T-cell (primary cell): ENCODE measurements around the gene BMERB1. TPM values are rescaled to one million over a fixed set of nuclear protein-coding genes. Genes with fewer than 3 reads are reported as not detected.
"Not testable (repeated sequence)": the region's sequence is repeated elsewhere in the genome, so short reads cannot be mapped to it uniquely, and the experiment has no call there.

ENCODE experiments used
- ATAC-seq, 4 experiments: fragments of 200-7000 bp in 3 of 4; fragments of 150-1000 bp in 1 of 4; cut with Tn5 transposase; replicated peaks in 1 of 4; 1 replicate in 3 of 4; 2 replicates in 1 of 4; pipeline ENCODE4 v1.10.0; 2021; ENCODE audit warnings: moderate library complexity in 3 of 4, mild to moderate bottlenecking in 2 of 4, moderate number of reproducible peaks in 1 of 4
- CTCF ChIA-PET, 2 donors: fragments of 300-600 bp; sonication (Branson Sonifier 250); formaldehyde crosslinking; loops; one replicate each; lab custom pipeline; 2022; ENCODE audit warnings: antibody characterized with exemption in 2 of 2; lab: Charles Lee
- POLR2A ChIA-PET, 2 donors: fragments of 300-600 bp; sonication (Branson Sonifier 250); formaldehyde crosslinking; loops; one replicate each; lab custom pipeline; 2022; ENCODE audit warnings: antibody characterized with exemption in 2 of 2; lab: Charles Lee
- DNase-seq, 35 experiments: peaks; one replicate each; pipeline versions ENCODE4 v3.0.0 to v3.0.0-alpha.2; 2013 to 2023
- H3K27ac ChIP-seq: one replicate; pipeline ENCODE4 v1.5.1; 2013; ENCODE audit warnings: low read length
- H3K27me3 ChIP-seq, 2 experiments: replicated peaks in 1 of 2; 1 replicate in 1 of 2; 2 replicates in 1 of 2; pipeline versions ENCODE4 v1.6.1 to v1.7.0; 2013; ENCODE audit warnings: low read length in 1 of 2, mixed read lengths in 1 of 2; ENCODE audit not compliant: control insufficient read depth in 2 of 2, insufficient read depth in 2 of 2; ENCODE audit errors: extremely low read depth in 1 of 2
- H3K36me3 ChIP-seq, 2 donors: 1 replicate in 1 of 2; 2 replicates in 1 of 2; pipeline versions ENCODE4 v1.6.1 to v1.7.0; 2013; ENCODE audit warnings: low read length in 1 of 2; ENCODE audit not compliant: control insufficient read depth in 2 of 2, insufficient read depth in 1 of 2; ENCODE audit errors: extremely low read depth in 1 of 2
- H3K4me1 ChIP-seq, 2 experiments: 1 replicate in 1 of 2; 2 replicates in 1 of 2; pipeline versions ENCODE4 v1.6.1 to v1.7.0; 2013; ENCODE audit warnings: low read length in 2 of 2, mixed read lengths in 1 of 2; ENCODE audit not compliant: insufficient read depth in 2 of 2, control insufficient read depth in 1 of 2; ENCODE audit errors: extremely low read depth in 1 of 2
- H3K4me3 ChIP-seq, 2 donors: 1 replicate in 1 of 2; 2 replicates in 1 of 2; pipeline versions ENCODE4 v1.5.1 to v1.7.0; 2013; ENCODE audit warnings: mild to moderate bottlenecking in 2 of 2, low read length in 1 of 2, moderate library complexity in 1 of 2; ENCODE audit not compliant: control insufficient read depth in 1 of 2; ENCODE audit errors: extremely low read depth in 1 of 2
- H3K9me3 ChIP-seq: 2 replicates; pipeline ENCODE4 v1.7.0; 2013
- H3K27ac Mint-ChIP-seq, 2 donors: one replicate each; pipeline ENCODE4 v1.8.0; 2020 to 2021; ENCODE audit warnings: mild to moderate bottlenecking in 2 of 2, mixed read lengths in 2 of 2
- H3K27me3 Mint-ChIP-seq, 2 donors: one replicate each; pipeline ENCODE4 v1.8.0; 2021 to 2022; ENCODE audit warnings: mixed read lengths in 2 of 2
- H3K36me3 Mint-ChIP-seq: one replicate; pipeline ENCODE4 v1.8.0; 2021; ENCODE audit warnings: mixed read lengths
- H3K4me1 Mint-ChIP-seq, 3 donors: one replicate each; pipeline ENCODE4 v1.8.0; 2020 to 2022; ENCODE audit warnings: mixed read lengths in 3 of 3, mild to moderate bottlenecking in 1 of 3
- H3K4me3 Mint-ChIP-seq, 3 donors: one replicate each; pipeline ENCODE4 v1.8.0; 2020 to 2022; ENCODE audit warnings: mild to moderate bottlenecking in 3 of 3, mixed read lengths in 3 of 3, moderate library complexity in 3 of 3
- H3K9me3 Mint-ChIP-seq, 3 donors: one replicate each; pipeline ENCODE4 v1.8.0; 2020 to 2022; ENCODE audit warnings: mixed read lengths in 3 of 3
- WGBS: methylation state at CpG from one replicate; pipeline ENCODE4 v1.1.5; 2013; ENCODE audit warnings: missing lambda C conversion rate; ENCODE audit not compliant: insufficient coverage; 5-methylcytosine and 5-hydroxymethylcytosine counted together
- total RNA-seq, 35 experiments: library from RNA in 6 of 35; stranded (reverse) in 6 of 35; fragments of 120-200 nt in 1 of 35; gene quantifications; one replicate each; pipeline versions ENCODE4 v1.2.1 to v1.2.4 and lab custom pipeline; 2013 to 2026

BMERB1 gene
- total RNA-seq, 5 donors from 2014 or later (not counting 1 experiment from before 2014, with no cell fraction given): 2.1 to 9.6 (median 5.6) TPM

GRCh38 chr16:15545544-15545943, 111.2 kb downstream of the BMERB1 start:
- no peaks in the 10 kb centered on the region for H3K9me3 Mint-ChIP-seq
- H3K27ac ChIP-seq: no peak overlapping the region
- H3K4me3 ChIP-seq: no peak overlapping the region
- H3K4me1 ChIP-seq: peaks cover 0 to 4% of the 10 kb centered on the region in 2 experiments
- ChIA-PET POLR2A (no interaction called here), CTCF (no interaction called here)
- ATAC-seq (no peak), DNase-seq (no peak)
- H3K27me3 ChIP-seq: peaks cover 0 to 3% of the 10 kb centered on the region in 2 experiments
- H3K36me3 ChIP-seq: no peaks in the 10 kb centered on the region
- H3K27me3 Mint-ChIP-seq: no peaks in the 10 kb centered on the region
- no peak overlapping the region for H3K27ac Mint-ChIP-seq
- no peaks in the 10 kb centered on the region for H3K9me3 ChIP-seq
- no peak overlapping the region for H3K4me3 Mint-ChIP-seq
- H3K4me1 Mint-ChIP-seq: no peaks in the 10 kb centered on the region
- WGBS: no CpG with 5 or more reads among the region's 2 CpGs
- no peaks in the 10 kb centered on the region for H3K36me3 Mint-ChIP-seq

- H3K4me1 Mint-ChIP-seq, POLR2A ChIA-PET, H3K4me3 Mint-ChIP-seq, DNase-seq, H3K36me3 ChIP-seq, H3K36me3 Mint-ChIP-seq, CTCF ChIA-PET, H3K27me3 ChIP-seq, H3K27ac ChIP-seq, H3K9me3 ChIP-seq, H3K9me3 Mint-ChIP-seq, H3K4me1 ChIP-seq, H3K4me3 ChIP-seq, ATAC-seq, H3K27me3 Mint-ChIP-seq, H3K27ac Mint-ChIP-seq: not testable (repeated sequence)
- WGBS: 94% methylated on average over 6 of the region's 13 CpGs
These were observed 112.8 kb downstream of the BMERB1 start for GRCh38 chr16:15547072-15547767.

- no peaks in the 10 kb centered on the region for H3K9me3 Mint-ChIP-seq
- Histone ChIP-seq H3K27me3 (peaks cover 0 to 3% of the 10 kb centered on the region in 2 experiments), H3K4me3 (no peak overlapping the region), H3K9me3 (no peaks in the 10 kb centered on the region), H3K27ac (no peak overlapping the region), H3K4me1 (peaks cover 0 to 2% of the 10 kb centered on the region in 2 experiments), H3K36me3 (no peaks in the 10 kb centered on the region)
- no peaks in the 10 kb centered on the region for H3K36me3 Mint-ChIP-seq
- CTCF ChIA-PET: no interaction called here
- POLR2A ChIA-PET: no interaction called here
- DNase-seq (no peak), ATAC-seq (no peak)
- 86% methylated on average over 1 of the region's 6 CpGs for WGBS
- no peak overlapping the region for H3K27ac Mint-ChIP-seq
- H3K27me3 Mint-ChIP-seq: no peaks in the 10 kb centered on the region
- no peaks in the 10 kb centered on the region for H3K4me1 Mint-ChIP-seq
- no peak overlapping the region for H3K4me3 Mint-ChIP-seq
These were observed 113.3 kb downstream of the BMERB1 start for GRCh38 chr16:15547768-15548096.

GRCh38 chr16:15548482-15548891, 114.1 kb downstream of the BMERB1 start:
- H3K36me3 Mint-ChIP-seq: no peaks in the 10 kb centered on the region
- H3K4me3 Mint-ChIP-seq: no peak overlapping the region
- no peak for DNase-seq
- Histone ChIP-seq H3K9me3 (no peaks in the 10 kb centered on the region), H3K4me3 (no peak overlapping the region), H3K27me3 (peaks cover 0 to under 1% of the 10 kb centered on the region in 2 experiments), H3K36me3 (no peaks in the 10 kb centered on the region), H3K27ac (no peak overlapping the region), H3K4me1 (no peaks in the 10 kb centered on the region)
- WGBS: 80% methylated on average over 1 of the region's 3 CpGs
- H3K27me3 Mint-ChIP-seq: no peaks in the 10 kb centered on the region
- H3K9me3 Mint-ChIP-seq: no peaks in the 10 kb centered on the region
- no peak overlapping the region for H3K27ac Mint-ChIP-seq
- no peak for ATAC-seq
- ChIA-PET POLR2A (no interaction called here), CTCF (no interaction called here)
- H3K4me1 Mint-ChIP-seq: no peaks in the 10 kb centered on the region

GRCh38 chr16:15552507-15552906, 118.1 kb downstream of the BMERB1 start:
- H3K4me1 ChIP-seq: no peaks in the 10 kb centered on the region
- no peak overlapping the region for H3K4me3 ChIP-seq
- Mint-ChIP-seq H3K36me3 (no peaks in the 10 kb centered on the region), H3K27me3 (no peaks in the 10 kb centered on the region), H3K9me3 (no peaks in the 10 kb centered on the region), H3K4me3 (no peak overlapping the region), H3K27ac (peak overlapping the region in 1 of 2 donors; percentile 39), H3K4me1 (no peaks in the 10 kb centered on the region)
- POLR2A ChIA-PET: no interaction called here
- CTCF ChIA-PET: no interaction called here
- DNase-seq (no peak), ATAC-seq (no peak)
- H3K9me3 ChIP-seq: no peaks in the 10 kb centered on the region
- no peak overlapping the region for H3K27ac ChIP-seq
- WGBS: 65% methylated on average over 3 of the region's 6 CpGs
- no peaks in the 10 kb centered on the region for H3K36me3 ChIP-seq
- no peaks in the 10 kb centered on the region for H3K27me3 ChIP-seq

GRCh38 chr16:15553313-15554088, 119.1 kb downstream of the BMERB1 start:
- Mint-ChIP-seq H3K4me3 (no peak overlapping the region), H3K27me3 (no peaks in the 10 kb centered on the region), H3K4me1 (no peaks in the 10 kb centered on the region), H3K27ac (no peak overlapping the region), H3K36me3 (no peaks in the 10 kb centered on the region), H3K9me3 (no peaks in the 10 kb centered on the region)
- Histone ChIP-seq H3K36me3 (no peaks in the 10 kb centered on the region), H3K27ac (no peak overlapping the region), H3K4me3 (no peak overlapping the region), H3K27me3 (no peaks in the 10 kb centered on the region), H3K4me1 (no peaks in the 10 kb centered on the region), H3K9me3 (no peaks in the 10 kb centered on the region)
- ChIA-PET CTCF (interaction anchor here in 1 of 2 donors (0.6 kb wide), 1 partner anchor 35 kb away, joined by 4 read pairs; no protein-coding TSS in a partner anchor), POLR2A (no interaction called here)
- ATAC-seq: no peak
- WGBS: 96% methylated on average over 6 of the region's 10 CpGs
- no peak for DNase-seq
